GM12878 (cell line): ENCODE results near the gene HIVEP3. TPM values are rescaled to one million over a fixed set of nuclear protein-coding genes. Genes with fewer than 3 reads are reported as not detected.

ENCODE experiments used
- ATAC-seq: fragments of 200-7000 bp; cut with Tn5 transposase; 3 replicates; pipeline ENCODE4 v1.9.1; 2020; ENCODE audit warnings: mild to moderate bottlenecking, moderate library complexity
- BruUV-seq: library from RNA; stranded (reverse); fragments of 400-500 nt; replicated peaks from 2 replicates; lab custom pipeline; 2021; lab: Mats Ljungman, UMichigan
- CTCF ChIA-PET: fragments of 300-600 bp; sonication (Branson Sonifier 250); formaldehyde crosslinking; extraction: SDS; loops from one replicate; lab custom pipeline; 2021; ENCODE audit warnings: inconsistent platforms; lab: Yijun Ruan, JAX
- POLR2A ChIA-PET: fragments of 350-600 bp; formaldehyde crosslinking; extraction: SDS; loops from one replicate; lab custom pipeline; 2021; ENCODE audit warnings: inconsistent platforms; lab: Charles Lee
- RAD21 ChIA-PET: fragments of 300-600 bp; sonication (Branson Sonifier 250); formaldehyde crosslinking; loops from one replicate; lab custom pipeline; 2023; ENCODE audit warnings: antibody characterized with exemption; ENCODE audit not compliant: unreplicated experiment; lab: Charles Lee
- SMC1A ChIA-PET: fragments of 300-600 bp; sonication (Branson Sonifier 250); formaldehyde crosslinking; loops from one replicate; lab custom pipeline; 2023; ENCODE audit not compliant: unreplicated experiment, uncharacterized antibody; lab: Charles Lee
- DNase-seq: peaks from one replicate; pipeline ENCODE4 v3.0.0-alpha.2; 2011; ENCODE audit warnings: low read depth, low spot score
- FAIRE-seq: peaks from 3 replicates; lab custom pipeline; 2011; peaks lifted over from hg19 to GRCh38; lab: Jason Lieb, UNC
- H2AFZ ChIP-seq: 2 replicates; pipeline ENCODE4 v1.6.0; 2011; ENCODE audit warnings: low read depth, low read length, control low read depth; ENCODE audit not compliant: control insufficient read depth
- H3K27ac ChIP-seq: 2 replicates; pipeline ENCODE4 v1.5.1; 2011; ENCODE audit warnings: control low read depth; ENCODE audit not compliant: control insufficient read depth, insufficient read depth
- H3K27me3 ChIP-seq, 2 experiments: replicated peaks in 1 of 2; 2 replicates each; pipeline versions ENCODE4 v1.6.0 to v1.6.1; 2011; ENCODE audit warnings: low read length in 1 of 2; ENCODE audit not compliant: control insufficient read depth in 2 of 2, insufficient read depth in 2 of 2
- H3K36me3 ChIP-seq, 2 experiments: 2 replicates each; pipeline ENCODE4 v1.5.1; 2011; ENCODE audit warnings: low read length in 1 of 2; ENCODE audit not compliant: control insufficient read depth in 2 of 2, insufficient read depth in 2 of 2
- H3K4me1 ChIP-seq: 2 replicates; pipeline ENCODE4 v1.6.1; 2011; ENCODE audit warnings: mild to moderate bottlenecking, low read length, moderate library complexity, mixed read lengths; ENCODE audit not compliant: control insufficient read depth, insufficient read depth
- H3K4me2 ChIP-seq: 2 replicates; pipeline ENCODE4 v1.6.0; 2011; ENCODE audit warnings: control low read depth; ENCODE audit not compliant: control insufficient read depth, insufficient read depth
- H3K4me3 ChIP-seq: fragments of 200-600 bp; sonication (generic); 2 replicates; pipeline ENCODE4 v1.5.1; 2016
- H3K79me2 ChIP-seq: 2 replicates; pipeline ENCODE4 v1.6.0; 2011; ENCODE audit warnings: low read length; ENCODE audit not compliant: control insufficient read depth, insufficient read depth
- H3K9ac ChIP-seq: 2 replicates; pipeline ENCODE4 v1.8.0; 2011; ENCODE audit warnings: low read length, control low read depth, mixed read lengths; ENCODE audit not compliant: control insufficient read depth, insufficient read depth
- H3K9me3 ChIP-seq: replicated peaks from 3 replicates; pipeline ENCODE4 v1.5.1; 2011; ENCODE audit warnings: mild to moderate bottlenecking, low read length; ENCODE audit not compliant: control insufficient read depth, insufficient read depth
- H4K20me1 ChIP-seq: 2 replicates; pipeline ENCODE4 v1.6.0; 2011; ENCODE audit not compliant: control insufficient read depth, insufficient read depth
- LARP7 ChIP-seq: fragments of 450-650 bp; IDR thresholded peaks from 2 replicates; pipeline ENCODE4 v1.6.1; 2017; ENCODE audit warnings: mild to moderate bottlenecking
- NFYA ChIP-seq: IDR thresholded peaks from 2 replicates; pipeline ENCODE4 v1.6.1; 2011; ENCODE audit warnings: low read depth, mild to moderate bottlenecking, low read length, improper control_type of control experiment, borderline replicate concordance
- RAD21 ChIP-seq: IDR thresholded peaks from 2 replicates; pipeline ENCODE4 v1.6.1; 2011; ENCODE audit warnings: mild to moderate bottlenecking, low read depth, low read length, moderate library complexity; ENCODE audit not compliant: insufficient read depth
- RFX5 ChIP-seq: IDR thresholded peaks from 2 replicates; pipeline ENCODE4 v1.6.1; 2011; ENCODE audit warnings: low read depth, low read length, improper control_type of control experiment
- SUPT20H ChIP-seq: IDR thresholded peaks from 2 replicates; pipeline ENCODE4 v1.6.1; 2011; ENCODE audit warnings: low read depth, mild to moderate bottlenecking, low read length, moderate library complexity, borderline replicate concordance; ENCODE audit not compliant: control insufficient read depth
- ZNF207 ChIP-seq: fragments of 450-650 bp; IDR thresholded peaks from 2 replicates; pipeline ENCODE4 v1.6.1; 2014; ENCODE audit warnings: antibody characterized with exemption, mild to moderate bottlenecking, borderline replicate concordance
- ZNF384 ChIP-seq: IDR thresholded peaks from 2 replicates; pipeline ENCODE4 v1.6.1; 2012; ENCODE audit warnings: low read depth, mild to moderate bottlenecking, low read length, improper control_type of control experiment, borderline replicate concordance
- WGBS: methylation state at CpG from one replicate; pipeline ENCODE4 v1.1.6; 2016; ENCODE audit warnings: low lambda C conversion rate; ENCODE audit not compliant: insufficient replicate concordance, insufficient coverage; ENCODE audit errors: missing lambda C conversion rate; 5-methylcytosine and 5-hydroxymethylcytosine counted together
- in situ Hi-C: fragments of 300-500 bp; cut with MboI; formaldehyde crosslinking; loops from 9 replicates; pipeline ENCODE4 v1.14.3; 2018; ENCODE audit warnings: mixed read lengths
- intact Hi-C: fragments of 100-400 bp; cut with micrococcal nuclease; formaldehyde crosslinking; loops from one replicate; pipeline ENCODE4 v1.14.2; 2022; ENCODE audit not compliant: unreplicated experiment
- polyA plus RNA-seq, 11 experiments: library from polyadenylated mRNA; depleted of rRNA in 4 of 11; unstranded in 6 of 11; stranded (reverse) in 5 of 11; fragments of >200 nt; fragmentation: Nextera tagmentation in 4 of 11; fragmentation: Illumina TruSeq in 1 of 11; extraction: Ambion mirVana in 4 of 11; extraction: Trizol in 1 of 11; gene quantifications; 1 replicate in 1 of 11; 2 replicates in 10 of 11; pipeline versions ENCODE4 v1.2.1 to v1.2.3, GENCODE V29; 2011 to 2016; ENCODE audit warnings: inconsistent platforms in 2 of 11, missing spikeins in 2 of 11, low read depth in 1 of 11
- total RNA-seq, 4 experiments: library from RNA; depleted of rRNA in 3 of 4; stranded (reverse); fragments of >200 nt in 3 of 4; fragmentation: Illumina TruSeq in 1 of 4; extraction: Trizol in 1 of 4; gene quantifications; 2 replicates each; pipeline versions ENCODE4 v1.2.1 to v1.2.3, GENCODE V29; 2013 to 2021
- TF ChIP-seq, protein P1 (sequence below): fragments of 450-650 bp; formaldehyde crosslinking; IDR thresholded peaks from 2 replicates; pipeline ENCODE4 v1.4.0; 2020; ENCODE audit warnings: mild to moderate bottlenecking, moderate library complexity

HIVEP3 gene
- total and polyA plus RNA-seq, 10 of the 15 experiments (the other 5 are each of a cell fraction or from before 2014, with no cell fraction given) = 1.8 to 13.6 (median 3.8) TPM

DNA sequence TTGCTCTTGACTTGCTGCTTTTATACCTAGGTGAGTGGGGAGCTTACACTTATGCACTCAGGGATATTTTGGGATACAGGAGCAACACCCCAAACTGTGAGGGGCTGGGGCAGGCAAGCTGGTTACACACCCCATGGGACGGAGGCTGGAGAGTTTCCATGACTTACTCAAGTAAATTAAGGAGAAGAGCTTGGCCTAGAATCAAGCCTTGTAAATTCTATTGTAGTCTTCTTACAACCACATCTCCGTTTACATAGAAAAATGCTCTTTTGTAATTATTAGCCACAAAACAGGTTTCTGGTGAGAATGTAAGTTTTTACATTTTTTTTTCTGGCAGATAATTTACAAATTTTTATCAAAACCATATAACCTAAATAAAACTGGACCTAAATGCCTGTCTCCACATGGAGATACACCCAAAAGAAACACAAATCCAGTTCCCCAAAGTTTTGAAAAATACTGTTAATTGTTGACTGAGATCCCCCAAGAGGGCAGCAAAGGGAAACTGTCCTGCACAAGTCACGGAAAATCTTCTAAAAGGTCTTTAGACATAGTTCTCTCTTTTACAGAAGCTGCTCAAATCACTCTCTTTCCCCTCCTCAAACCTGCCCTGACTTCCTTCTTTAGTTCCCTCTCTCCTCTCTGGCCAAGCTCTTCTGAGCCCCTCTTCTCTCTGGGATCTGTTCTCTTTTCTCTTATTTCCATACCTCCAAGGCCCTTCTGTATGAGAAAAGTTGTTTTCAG is 134.0 kb downstream of the HIVEP3 start:
- TF ChIP-seq RAD21 (peak; percentile 28; the same call in 1 of the 2 replicates), NFYA (no peak)
- Histone ChIP-seq H3K4me3 (no peak overlapping the region), H3K36me3 (no peaks in the 10 kb centered on the region; a peak in 1 of 4 replicates), H3K4me2 (no peak overlapping the region), H3K79me2 (no peaks in the 10 kb centered on the region), H3K27me3 (no peaks in the 10 kb centered on the region), H3K4me1 (no peaks in the 10 kb centered on the region), H4K20me1 (no peaks in the 10 kb centered on the region), H2AFZ (no peak overlapping the region), H3K9ac (no peak overlapping the region), H3K9me3 (no peaks in the 10 kb centered on the region), H3K27ac (no peak overlapping the region)
- intact Hi-C loops = no loop called here
- ChIA-PET CTCF (interaction anchor here (0.8 to 2.2 kb wide), 5 partner anchors 15 to 211 kb away, joined by 3 to 6 read pairs (median 3); no protein-coding TSS in a partner anchor), RAD21 (interaction anchor here (1.0 to 1.3 kb wide), 4 partner anchors 21 to 269 kb away, joined by 3 read pairs; no protein-coding TSS in a partner anchor), SMC1A (interaction anchor here (0.8 to 2.3 kb wide), 11 partner anchors 10 to 210 kb away, joined by 3 to 9 read pairs (median 3); no protein-coding TSS in a partner anchor), POLR2A (interaction anchor here (1.2 kb wide), 1 partner anchor 16 kb away, joined by 3 read pairs; no protein-coding TSS in a partner anchor)
- FAIRE-seq (peak; percentile 52), DNase-seq (no peak), ATAC-seq (no peak)
- WGBS = 82% methylated on average over 3 of the region's 3 CpGs
- in situ Hi-C loops = no loop called here
- BruUV-seq = no TSS peak

DNA sequence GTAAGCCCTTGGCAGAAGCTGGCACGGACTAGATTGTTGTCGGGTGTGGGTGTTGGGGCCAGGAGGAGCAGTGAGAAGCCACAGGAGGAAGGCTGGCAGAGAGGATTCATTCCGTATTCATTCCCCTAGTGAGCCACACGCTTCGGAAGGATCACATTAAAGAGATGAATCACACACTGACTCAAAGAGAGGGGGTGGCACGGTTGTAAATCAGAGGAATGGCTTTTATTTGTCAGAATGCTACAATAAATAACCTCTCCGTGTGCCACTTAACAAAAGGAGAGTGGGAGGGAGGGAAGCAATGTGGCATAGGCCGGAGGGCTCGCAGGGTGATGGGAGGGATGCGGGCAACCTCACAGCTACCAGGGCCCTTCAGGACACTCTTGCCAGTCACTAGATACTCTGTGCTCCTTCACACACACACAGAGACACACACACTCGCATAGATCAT is 135.5 kb downstream of the HIVEP3 start:
- ChIA-PET SMC1A (no interaction called here), CTCF (interaction anchor here (2.2 kb wide), 1 partner anchor 29 kb away, joined by 6 read pairs; no protein-coding TSS in a partner anchor), POLR2A (no interaction called here), RAD21 (interaction anchor here (0.9 kb wide), 1 partner anchor 29 kb away, joined by 3 read pairs; no protein-coding TSS in a partner anchor)
- FAIRE-seq (no peak), DNase-seq (no peak), ATAC-seq (no peak)
- H3K27ac ChIP-seq = no peak overlapping the region
- H3K4me3 ChIP-seq = no peak overlapping the region
- in situ Hi-C loops (no loop called here), intact Hi-C loops (no loop called here)
- no peaks in the 10 kb centered on the region for H4K20me1 ChIP-seq
- 67% methylated on average over 10 of the region's 11 CpGs for WGBS
- H3K27me3 ChIP-seq = no peaks in the 10 kb centered on the region
- no peak overlapping the region for H3K9ac ChIP-seq
- no peak overlapping the region for H2AFZ ChIP-seq
- no peak for TF ChIP-seq ZNF207
- no peak for TF ChIP-seq SUPT20H
- TF ChIP-seq, protein P1, sequence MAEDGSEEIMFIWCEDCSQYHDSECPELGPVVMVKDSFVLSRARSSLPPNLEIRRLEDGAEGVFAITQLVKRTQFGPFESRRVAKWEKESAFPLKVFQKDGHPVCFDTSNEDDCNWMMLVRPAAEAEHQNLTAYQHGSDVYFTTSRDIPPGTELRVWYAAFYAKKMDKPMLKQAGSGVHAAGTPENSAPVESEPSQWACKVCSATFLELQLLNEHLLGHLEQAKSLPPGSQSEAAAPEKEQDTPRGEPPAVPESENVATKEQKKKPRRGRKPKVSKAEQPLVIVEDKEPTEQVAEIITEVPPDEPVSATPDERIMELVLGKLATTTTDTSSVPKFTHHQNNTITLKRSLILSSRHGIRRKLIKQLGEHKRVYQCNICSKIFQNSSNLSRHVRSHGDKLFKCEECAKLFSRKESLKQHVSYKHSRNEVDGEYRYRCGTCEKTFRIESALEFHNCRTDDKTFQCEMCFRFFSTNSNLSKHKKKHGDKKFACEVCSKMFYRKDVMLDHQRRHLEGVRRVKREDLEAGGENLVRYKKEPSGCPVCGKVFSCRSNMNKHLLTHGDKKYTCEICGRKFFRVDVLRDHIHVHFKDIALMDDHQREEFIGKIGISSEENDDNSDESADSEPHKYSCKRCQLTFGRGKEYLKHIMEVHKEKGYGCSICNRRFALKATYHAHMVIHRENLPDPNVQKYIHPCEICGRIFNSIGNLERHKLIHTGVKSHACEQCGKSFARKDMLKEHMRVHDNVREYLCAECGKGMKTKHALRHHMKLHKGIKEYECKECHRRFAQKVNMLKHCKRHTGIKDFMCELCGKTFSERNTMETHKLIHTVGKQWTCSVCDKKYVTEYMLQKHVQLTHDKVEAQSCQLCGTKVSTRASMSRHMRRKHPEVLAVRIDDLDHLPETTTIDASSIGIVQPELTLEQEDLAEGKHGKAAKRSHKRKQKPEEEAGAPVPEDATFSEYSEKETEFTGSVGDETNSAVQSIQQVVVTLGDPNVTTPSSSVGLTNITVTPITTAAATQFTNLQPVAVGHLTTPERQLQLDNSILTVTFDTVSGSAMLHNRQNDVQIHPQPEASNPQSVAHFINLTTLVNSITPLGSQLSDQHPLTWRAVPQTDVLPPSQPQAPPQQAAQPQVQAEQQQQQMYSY (CRISPR knock-in tag) = no peak
- no peak for TF ChIP-seq RFX5
- TF ChIP-seq NFYA = no peak
- no peak for TF ChIP-seq ZNF384
- TF ChIP-seq LARP7 = no peak
- BruUV-seq = no TSS peak
- H3K79me2 ChIP-seq = no peaks in the 10 kb centered on the region
- no peaks in the 10 kb centered on the region for H3K9me3 ChIP-seq
- no peaks in the 10 kb centered on the region; a peak in 1 of 4 replicates for H3K36me3 ChIP-seq
- no peaks in the 10 kb centered on the region for H3K4me1 ChIP-seq
- no peak overlapping the region for H3K4me2 ChIP-seq
